IPS-18c (cell line): ENCODE measurements around the gene ZC2HC1B.
"Not testable (repeated sequence)": the region's sequence is repeated elsewhere in the genome, so short reads cannot be mapped to it uniquely, and the experiment has no call there.

Source experiments
- H3K4me3 ChIP-seq: 2 replicates; pipeline ENCODE4 v1.7.0; 2013; ENCODE audit warnings: low read depth, mild to moderate bottlenecking, low read length, moderate library complexity; ENCODE audit not compliant: insufficient read depth
- H3K9me3 ChIP-seq: one replicate; pipeline ENCODE4 v1.6.1; 2013; ENCODE audit warnings: mild to moderate bottlenecking, low read length, moderate library complexity; ENCODE audit not compliant: control insufficient read depth, insufficient read depth

Gene ZC2HC1B

GRCh38 chr6:143857651-143858050 lies 6.6 kb upstream of the ZC2HC1B start:
- no peak overlapping the region for H3K4me3 ChIP-seq
- H3K9me3 ChIP-seq: no peaks in the 10 kb centered on the region

GRCh38 chr6:143859891-143860660 lies 4.2 kb upstream of the ZC2HC1B start:
- Histone ChIP-seq H3K4me3 (no peak overlapping the region), H3K9me3 (no peaks in the 10 kb centered on the region)

- Histone ChIP-seq H3K9me3 (no peaks in the 10 kb centered on the region), H3K4me3 (no peak overlapping the region)
These were observed 503 bp upstream of the ZC2HC1B start for GRCh38 chr6:143863771-143864170.

- Histone ChIP-seq H3K9me3 (no peaks in the 10 kb centered on the region), H3K4me3 (no peak overlapping the region)
These were observed 3.0 kb downstream of the ZC2HC1B start for GRCh38 chr6:143867236-143867635.

GRCh38 chr6:143868808-143869207 lies 4.5 kb downstream of the ZC2HC1B start:
- H3K9me3 ChIP-seq, H3K4me3 ChIP-seq: not testable (repeated sequence)

- not testable (repeated sequence) for H3K4me3 ChIP-seq, H3K9me3 ChIP-seq
These were observed 7.0 kb downstream of the ZC2HC1B start for GRCh38 chr6:143871202-143871730.

- no peak overlapping the region for H3K4me3 ChIP-seq
These were observed 7.9 kb downstream of the ZC2HC1B start for GRCh38 chr6:143872201-143872600.

GRCh38 chr6:143873600-143873999 lies 9.3 kb downstream of the ZC2HC1B start:
- not testable (repeated sequence) for H3K9me3 ChIP-seq, H3K4me3 ChIP-seq

More at GRCh38 chr6:143872201-143872600, 7.9 kb downstream of the ZC2HC1B start:
- H3K9me3 ChIP-seq: no peaks in the 10 kb centered on the region

- not testable (repeated sequence) for H3K4me3 ChIP-seq, H3K9me3 ChIP-seq
These were observed 10.2 kb downstream of the ZC2HC1B start for GRCh38 chr6:143874503-143874902.

GRCh38 chr6:143877584-143878271 lies 13.5 kb downstream of the ZC2HC1B start:
- H3K4me3 ChIP-seq: no peak overlapping the region
- H3K9me3 ChIP-seq: no peaks in the 10 kb centered on the region

- Histone ChIP-seq H3K4me3 (no peak overlapping the region), H3K9me3 (no peaks in the 10 kb centered on the region)
These were observed 14.0 kb downstream of the ZC2HC1B start for GRCh38 chr6:143878272-143878760.

GRCh38 chr6:143880412-143880811 lies 16.1 kb downstream of the ZC2HC1B start:
- no peak overlapping the region for H3K4me3 ChIP-seq
- no peaks in the 10 kb centered on the region for H3K9me3 ChIP-seq

- H3K4me3 ChIP-seq: no peak overlapping the region
These were observed 18.2 kb downstream of the ZC2HC1B start for GRCh38 chr6:143882401-143882930.

GRCh38 chr6:143884216-143884900 lies 20.1 kb downstream of the ZC2HC1B start:
- Histone ChIP-seq H3K9me3 (no peaks in the 10 kb centered on the region), H3K4me3 (no peak overlapping the region)

More at GRCh38 chr6:143882401-143882930, 18.2 kb downstream of the ZC2HC1B start:
- no peaks in the 10 kb centered on the region for H3K9me3 ChIP-seq

- no peaks in the 10 kb centered on the region for H3K9me3 ChIP-seq
- no peak overlapping the region for H3K4me3 ChIP-seq
These were observed 20.8 kb downstream of the ZC2HC1B start for GRCh38 chr6:143885116-143885515.

GRCh38 chr6:143894655-143895054 lies 30.4 kb downstream of the ZC2HC1B start:
- Histone ChIP-seq H3K9me3 (no peaks in the 10 kb centered on the region), H3K4me3 (no peak overlapping the region)

GRCh38 chr6:143896126-143896860 lies 32.0 kb downstream of the ZC2HC1B start:
- no peak overlapping the region for H3K4me3 ChIP-seq
- H3K9me3 ChIP-seq: no peaks in the 10 kb centered on the region
